Cardiac muscle cell (in vitro differentiated cells and primary cell): Measurements from ENCODE around the gene TSPAN9. TPM values are rescaled to one million over a fixed set of nuclear protein-coding genes. Genes with fewer than 3 reads are reported as not detected.

Experiments
- DNase-seq, 2 donors: peaks; one replicate each; pipeline versions ENCODE4 v3.0.0 to v3.0.0-alpha.2; 2010 to 2017; ENCODE audit warnings: low read depth in 1 of 2, low spot score in 1 of 2
- H3K27ac ChIP-seq: fragments of 200-600 bp; sonication (generic); 2 replicates; pipeline ENCODE4 v1.5.1; 2016
- H3K27me3 ChIP-seq: fragments of 200-600 bp; sonication (generic); 2 replicates; pipeline ENCODE4 v1.6.0; 2016; ENCODE audit warnings: control low read depth
- H3K36me3 ChIP-seq: fragments of 200-600 bp; sonication (generic); 2 replicates; pipeline ENCODE4 v1.5.1; 2016; ENCODE audit warnings: control low read depth
- H3K4me1 ChIP-seq: fragments of 200-600 bp; sonication (generic); 2 replicates; pipeline ENCODE4 v1.8.1; 2017; ENCODE audit warnings: low read depth, mild to moderate bottlenecking, mixed run types
- H3K4me3 ChIP-seq: fragments of 200-600 bp; sonication (generic); 2 replicates; pipeline ENCODE4 v1.5.1; 2016; ENCODE audit warnings: mild to moderate bottlenecking
- H3K9me3 ChIP-seq: fragments of 200-600 bp; sonication (generic); 2 replicates; pipeline ENCODE4 v1.5.1; 2017; ENCODE audit warnings: low read depth, mild to moderate bottlenecking, control low read depth
- polyA plus RNA-seq: library from polyadenylated mRNA; unstranded; fragments of >200 nt; fragmentation: Nextera tagmentation; extraction: Ambion mirVana; gene quantifications from 2 replicates; pipeline ENCODE4 v1.2.1, GENCODE V29; 2016
- total RNA-seq: library from RNA; depleted of rRNA; stranded (reverse); fragments of >200 nt; gene quantifications from 2 replicates; pipeline ENCODE4 v1.2.3, GENCODE V29; 2016
- TF ChIP-seq, protein P1 (sequence below): IDR thresholded peaks from 2 replicates; pipeline ENCODE4 v1.5.1; 2012; ENCODE audit warnings: low read depth, mild to moderate bottlenecking, low read length

The TSPAN9 gene
- total and polyA plus RNA-seq, 2 experiments from 2014 or later = 13.3 to 199 TPM

DNA sequence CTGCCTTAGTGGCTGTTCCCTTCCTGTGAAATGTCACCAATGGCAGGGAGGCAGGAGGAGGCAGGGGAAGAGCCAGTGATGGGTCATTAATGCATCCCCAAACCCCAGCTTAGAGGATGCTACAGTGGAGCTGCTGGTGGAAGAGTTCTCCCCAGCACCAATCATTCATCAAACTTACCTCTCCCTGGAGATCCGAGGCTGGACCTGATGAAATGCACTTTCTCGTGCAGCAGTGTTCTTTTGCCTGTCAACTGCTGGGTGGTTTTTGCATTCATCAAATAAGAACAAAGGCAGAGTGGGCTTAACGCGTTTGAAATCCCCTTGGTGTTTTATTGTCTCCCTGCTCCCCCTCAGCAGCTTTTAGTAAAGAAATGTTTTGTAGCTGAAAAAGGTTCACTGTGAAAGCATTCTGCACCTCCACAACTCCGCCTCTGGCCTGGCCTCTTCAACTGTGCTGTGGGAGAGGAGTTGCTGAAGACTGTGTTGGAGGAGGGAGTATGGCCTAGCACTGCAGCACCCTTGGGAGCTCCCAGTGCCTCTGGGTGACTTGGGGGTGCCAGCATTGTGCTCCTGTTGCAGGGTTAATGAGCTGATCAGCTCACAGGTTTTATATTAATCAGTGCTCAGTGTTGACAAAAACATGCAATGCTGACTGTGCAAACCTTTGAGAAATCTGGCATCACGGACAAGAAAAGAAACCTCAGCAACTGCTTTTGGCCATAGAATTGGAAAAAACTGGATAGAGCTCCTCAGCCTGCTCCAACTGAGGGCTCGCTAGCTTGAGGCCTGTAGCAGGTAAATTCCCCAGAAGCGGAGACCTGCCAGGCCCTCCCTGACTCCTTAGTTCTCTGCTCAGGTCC lies 14.4 kb downstream of the TSPAN9 start:
- Histone ChIP-seq H3K36me3 (no peaks in the 10 kb centered on the region), H3K4me3 (no peak overlapping the region), H3K27ac (no peak overlapping the region), H3K27me3 (no peaks in the 10 kb centered on the region), H3K9me3 (no peaks in the 10 kb centered on the region), H3K4me1 (peaks cover 3% of the 10 kb centered on the region)
- TF ChIP-seq, protein P1, sequence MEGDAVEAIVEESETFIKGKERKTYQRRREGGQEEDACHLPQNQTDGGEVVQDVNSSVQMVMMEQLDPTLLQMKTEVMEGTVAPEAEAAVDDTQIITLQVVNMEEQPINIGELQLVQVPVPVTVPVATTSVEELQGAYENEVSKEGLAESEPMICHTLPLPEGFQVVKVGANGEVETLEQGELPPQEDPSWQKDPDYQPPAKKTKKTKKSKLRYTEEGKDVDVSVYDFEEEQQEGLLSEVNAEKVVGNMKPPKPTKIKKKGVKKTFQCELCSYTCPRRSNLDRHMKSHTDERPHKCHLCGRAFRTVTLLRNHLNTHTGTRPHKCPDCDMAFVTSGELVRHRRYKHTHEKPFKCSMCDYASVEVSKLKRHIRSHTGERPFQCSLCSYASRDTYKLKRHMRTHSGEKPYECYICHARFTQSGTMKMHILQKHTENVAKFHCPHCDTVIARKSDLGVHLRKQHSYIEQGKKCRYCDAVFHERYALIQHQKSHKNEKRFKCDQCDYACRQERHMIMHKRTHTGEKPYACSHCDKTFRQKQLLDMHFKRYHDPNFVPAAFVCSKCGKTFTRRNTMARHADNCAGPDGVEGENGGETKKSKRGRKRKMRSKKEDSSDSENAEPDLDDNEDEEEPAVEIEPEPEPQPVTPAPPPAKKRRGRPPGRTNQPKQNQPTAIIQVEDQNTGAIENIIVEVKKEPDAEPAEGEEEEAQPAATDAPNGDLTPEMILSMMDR = no peak
- DNase-seq = no peak

DNA sequence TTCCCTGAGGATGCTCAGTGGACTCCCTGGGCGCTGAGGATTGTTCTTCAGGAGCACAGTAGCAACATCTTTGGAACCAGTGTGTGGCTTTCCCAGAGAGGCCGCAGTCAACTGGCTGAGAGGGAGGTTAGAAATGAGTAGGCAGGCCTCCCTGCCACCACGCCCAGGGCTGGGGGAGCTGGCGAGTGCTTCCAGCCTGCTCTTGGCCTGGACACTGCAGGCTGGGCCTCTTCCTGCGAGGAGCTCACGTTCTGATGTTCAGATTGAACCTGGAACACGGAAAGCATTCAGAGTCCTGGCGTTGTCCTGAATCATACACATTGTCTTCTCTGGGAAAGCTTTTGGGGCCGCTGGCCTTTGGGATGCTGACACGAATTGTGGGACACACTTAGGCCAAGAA lies 15.6 kb downstream of the TSPAN9 start:
- TF ChIP-seq, protein P1 = no peak
- no peaks in the 10 kb centered on the region for H3K9me3 ChIP-seq

DNA sequence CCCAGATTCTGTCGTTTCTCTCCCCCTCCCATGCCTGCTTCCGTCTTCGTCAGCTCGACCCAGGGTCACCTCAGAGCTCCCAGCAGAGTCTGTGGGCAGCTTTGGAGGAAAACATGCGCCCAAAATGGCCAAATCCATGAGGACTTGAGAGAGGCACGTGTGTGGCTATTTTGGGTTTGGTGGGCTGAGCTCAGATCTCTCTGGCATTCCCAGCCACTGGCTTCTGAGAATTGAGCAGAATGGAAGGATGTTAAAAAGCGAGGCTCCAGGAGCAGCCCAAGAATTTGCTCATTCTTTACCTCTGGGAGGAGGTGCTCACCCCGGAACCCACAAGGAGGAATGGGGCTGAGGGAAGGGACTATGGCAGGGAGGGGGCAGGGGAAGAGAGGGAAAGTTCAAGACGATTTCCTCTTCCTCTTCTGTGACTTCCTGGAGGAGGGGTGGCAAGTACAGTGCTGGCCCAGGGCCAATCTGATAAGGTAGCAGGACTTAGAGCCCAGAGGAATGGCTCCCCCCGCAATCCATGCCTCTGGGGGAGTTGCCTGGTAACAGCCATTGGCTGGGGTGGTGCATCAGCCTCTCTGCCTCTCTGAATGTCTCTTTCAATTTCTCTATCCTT lies 20.1 kb downstream of the TSPAN9 start:
- Histone ChIP-seq H3K4me3 (no peak overlapping the region), H3K36me3 (no peaks in the 10 kb centered on the region), H3K27me3 (no peaks in the 10 kb centered on the region), H3K9me3 (no peaks in the 10 kb centered on the region), H3K27ac (peak overlapping the region; percentile 96), H3K4me1 (peaks cover 18% of the 10 kb centered on the region)
- TF ChIP-seq, protein P1 = no peak
- peak; percentile 74 to 94 for DNase-seq

More for the DNA sequence above, 15.6 kb downstream of the TSPAN9 start:
- Histone ChIP-seq H3K4me3 (no peak overlapping the region), H3K4me1 (peaks cover 14% of the 10 kb centered on the region), H3K27ac (no peak overlapping the region), H3K27me3 (no peaks in the 10 kb centered on the region), H3K36me3 (no peaks in the 10 kb centered on the region)
- DNase-seq = no peak

DNA sequence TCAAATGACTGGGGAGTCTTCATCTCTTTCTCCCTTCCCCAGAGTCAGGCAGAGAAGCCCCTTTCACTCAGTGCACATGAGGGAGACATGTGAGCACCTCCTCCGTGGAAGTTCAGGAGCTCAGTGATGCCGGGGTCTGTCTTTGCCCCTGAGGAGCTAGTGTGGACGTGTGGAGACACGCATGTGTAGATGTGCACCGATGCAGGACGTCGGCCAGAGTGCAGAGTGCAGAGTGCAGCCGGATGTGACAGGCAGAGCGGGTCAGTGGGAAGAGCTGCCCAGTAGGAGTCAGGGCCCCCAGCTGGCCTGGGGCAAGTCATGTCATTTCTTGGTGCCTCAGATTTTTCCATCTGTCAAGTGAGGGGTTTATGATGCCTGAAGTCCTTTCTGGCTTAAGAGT lies 20.7 kb downstream of the TSPAN9 start:
- no peaks in the 10 kb centered on the region for H3K9me3 ChIP-seq
- no peak for DNase-seq
- no peaks in the 10 kb centered on the region for H3K27me3 ChIP-seq
- H3K36me3 ChIP-seq = no peaks in the 10 kb centered on the region
- H3K4me3 ChIP-seq = no peak overlapping the region
- H3K27ac ChIP-seq = peak overlapping the region; percentile 96
- H3K4me1 ChIP-seq = peaks cover 18% of the 10 kb centered on the region
- TF ChIP-seq, protein P1 = no peak

DNA sequence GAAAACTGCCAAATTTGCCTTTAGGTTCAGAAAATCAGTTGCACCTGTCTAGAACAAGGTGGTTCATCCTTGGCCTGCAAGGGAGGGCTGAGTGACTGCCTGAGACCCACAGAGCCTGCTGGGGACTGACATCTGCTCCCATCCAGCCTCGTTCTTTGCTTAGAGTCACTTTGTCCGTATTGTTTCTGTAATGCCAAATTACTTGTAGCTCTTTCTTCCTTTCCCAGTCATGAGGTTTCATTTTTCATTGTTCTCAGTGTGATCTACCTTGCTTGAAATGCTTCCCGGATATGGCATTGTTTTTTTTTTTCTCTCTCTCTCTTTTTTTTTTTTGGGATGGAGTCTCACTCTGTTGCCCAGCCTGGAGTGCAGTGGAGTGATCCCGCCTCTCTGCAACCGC lies 21.3 kb downstream of the TSPAN9 start:
- TF ChIP-seq, protein P1 = no peak
- Histone ChIP-seq H3K4me1 (peaks cover 24% of the 10 kb centered on the region), H3K36me3 (no peaks in the 10 kb centered on the region), H3K9me3 (no peaks in the 10 kb centered on the region), H3K4me3 (no peak overlapping the region), H3K27me3 (no peaks in the 10 kb centered on the region), H3K27ac (peak overlapping the region; percentile 96)
- no peak for DNase-seq
